Upper lobe of right lung (tissue), 1 donor: Measurements from ENCODE around the gene EFCAB13. TPM values are rescaled to one million over a fixed set of nuclear protein-coding genes. Genes with fewer than 3 reads are reported as not detected.

ENCODE experiments used
- ATAC-seq: fragments of 200-7000 bp; cut with Tn5 transposase; one replicate; pipeline ENCODE4 v1.9.1; 2020; ENCODE audit warnings: mild to moderate bottlenecking, moderate library complexity
- DNase-seq: peaks from one replicate; pipeline ENCODE4 v3.0.0-alpha.2; 2020
- H3K27ac ChIP-seq: fragments of 200-600 bp; one replicate; pipeline ENCODE4 v1.8.0; 2022
- H3K27me3 ChIP-seq: fragments of 200-600 bp; one replicate; pipeline ENCODE4 v1.8.0; 2022; ENCODE audit warnings: mild to moderate bottlenecking
- H3K36me3 ChIP-seq: fragments of 200-600 bp; one replicate; pipeline ENCODE4 v1.8.0; 2022
- H3K4me1 ChIP-seq: fragments of 200-600 bp; one replicate; pipeline ENCODE4 v1.8.0; 2022
- H3K4me3 ChIP-seq: fragments of 200-600 bp; one replicate; pipeline ENCODE4 v1.8.0; 2022; ENCODE audit warnings: mild to moderate bottlenecking
- H3K9me3 ChIP-seq: fragments of 200-600 bp; one replicate; pipeline ENCODE4 v1.8.0; 2022
- CTCF ChIP-seq: fragments of 200-600 bp; IDR thresholded peaks from one replicate; pipeline ENCODE4 v1.8.0; 2022; ENCODE audit warnings: antibody characterized with exemption
- intact Hi-C: fragments of 100-400 bp; cut with DNase I; formaldehyde crosslinking; loops from one replicate; pipeline ENCODE4 v1.11.0; 2022
- total RNA-seq: library from RNA; stranded (reverse); fragmentation: NEBNext Ultra II Directional; extraction: Animal tissue kit (Norgen Biotek cat#: 25700); gene quantifications from one replicate; pipeline ENCODE4 v1.2.1, GENCODE V29; 2021
- donor health status: DM: no; HTN: yes; CAD: no; lungs with severe emphysema.

Gene EFCAB13
- total RNA-seq, 1 donor from 2014 or later: 11.8 TPM

GRCh38 chr17:47277921-47278320 lies 45.8 kb upstream of the EFCAB13 start:
- Histone ChIP-seq H3K27ac (no peak overlapping the region), H3K9me3 (no peaks in the 10 kb centered on the region), H3K36me3 (no peaks in the 10 kb centered on the region), H3K4me3 (no peak overlapping the region), H3K27me3 (no peaks in the 10 kb centered on the region), H3K4me1 (peaks cover 53% of the 10 kb centered on the region)
- intact Hi-C loops: no loop called here
- no peak for TF ChIP-seq CTCF
- ATAC-seq (no peak), DNase-seq (no peak)

- intact Hi-C loops: no loop called here
- H3K36me3 ChIP-seq: no peaks in the 10 kb centered on the region
- ATAC-seq: no peak
- DNase-seq: no peak
- no peak overlapping the region for H3K4me3 ChIP-seq
- H3K4me1 ChIP-seq: peaks cover 53% of the 10 kb centered on the region
- no peaks in the 10 kb centered on the region for H3K27me3 ChIP-seq
- peak overlapping the region; percentile 80 for H3K27ac ChIP-seq
- TF ChIP-seq CTCF: no peak
- no peaks in the 10 kb centered on the region for H3K9me3 ChIP-seq
These were observed 45.2 kb upstream of the EFCAB13 start for GRCh38 chr17:47278561-47278960.

GRCh38 chr17:47279062-47279801 lies 44.5 kb upstream of the EFCAB13 start:
- Histone ChIP-seq H3K4me1 (peaks cover 53% of the 10 kb centered on the region), H3K9me3 (no peaks in the 10 kb centered on the region), H3K27ac (peak overlapping the region; percentile 80), H3K4me3 (no peak overlapping the region), H3K27me3 (no peaks in the 10 kb centered on the region), H3K36me3 (no peaks in the 10 kb centered on the region)
- ATAC-seq (peak; percentile 90), DNase-seq (peak; percentile 73)
- intact Hi-C loops: no loop called here
- TF ChIP-seq CTCF: no peak

- no peaks in the 10 kb centered on the region for H3K36me3 ChIP-seq
- intact Hi-C loops: no loop called here
- DNase-seq (no peak), ATAC-seq (no peak)
- H3K9me3 ChIP-seq: no peaks in the 10 kb centered on the region
- TF ChIP-seq CTCF: no peak
- H3K27me3 ChIP-seq: no peaks in the 10 kb centered on the region
- no peak overlapping the region for H3K4me3 ChIP-seq
- H3K27ac ChIP-seq: peak overlapping the region; percentile 80
- peaks cover 52% of the 10 kb centered on the region for H3K4me1 ChIP-seq
These were observed 43.5 kb upstream of the EFCAB13 start for GRCh38 chr17:47280072-47280811.

- Histone ChIP-seq H3K4me1 (peaks cover 42% of the 10 kb centered on the region), H3K36me3 (no peaks in the 10 kb centered on the region), H3K9me3 (no peaks in the 10 kb centered on the region), H3K27me3 (no peaks in the 10 kb centered on the region), H3K27ac (no peak overlapping the region), H3K4me3 (no peak overlapping the region)
- DNase-seq (no peak), ATAC-seq (no peak)
- TF ChIP-seq CTCF: no peak
- intact Hi-C loops: no loop called here
These were observed 42.5 kb upstream of the EFCAB13 start for GRCh38 chr17:47281216-47281615.
